Trophoblast cell (in vitro differentiated cells and primary cell): ENCODE results near the gene PDE4D.

Experiments used
- DNase-seq, 2 donors: peaks; one replicate each; pipeline ENCODE4 v3.0.0-alpha.2; 2016
- H2AFZ ChIP-seq: 2 replicates; pipeline ENCODE4 v1.6.1; 2013; ENCODE audit warnings: low read length, moderate library complexity, mild to moderate bottlenecking; ENCODE audit not compliant: insufficient read depth, poor library complexity
- H2AK5ac ChIP-seq: 2 replicates; pipeline ENCODE4 v1.6.1; 2013; ENCODE audit warnings: mild to moderate bottlenecking, low read length
- H2BK120ac ChIP-seq: 2 replicates; pipeline ENCODE4 v1.6.1; 2013; ENCODE audit warnings: low read length, mild to moderate bottlenecking, moderate library complexity; ENCODE audit not compliant: insufficient read depth, poor library complexity
- H2BK12ac ChIP-seq: 2 replicates; pipeline ENCODE4 v1.6.1; 2013; ENCODE audit warnings: mild to moderate bottlenecking, low read length, moderate library complexity
- H2BK5ac ChIP-seq: 2 replicates; pipeline ENCODE4 v1.6.1; 2013; ENCODE audit warnings: low read length, low read depth, moderate library complexity, mild to moderate bottlenecking; ENCODE audit not compliant: poor library complexity
- H3K14ac ChIP-seq: 2 replicates; pipeline ENCODE4 v1.6.1; 2013; ENCODE audit warnings: mild to moderate bottlenecking, low read length
- H3K18ac ChIP-seq: 2 replicates; pipeline ENCODE4 v1.6.1; 2013; ENCODE audit warnings: mild to moderate bottlenecking, low read length
- H3K23ac ChIP-seq: 2 replicates; pipeline ENCODE4 v1.6.1; 2013; ENCODE audit warnings: low read length
- H3K27ac ChIP-seq: 2 replicates; pipeline ENCODE4 v1.5.1; 2013; ENCODE audit warnings: low read depth, mild to moderate bottlenecking, inconsistent platforms, low read length, moderate library complexity
- H3K27me3 ChIP-seq: 2 replicates; pipeline ENCODE4 v1.6.1; 2013; ENCODE audit warnings: inconsistent platforms, mild to moderate bottlenecking, low read length, moderate library complexity; ENCODE audit not compliant: insufficient read depth
- H3K36me3 ChIP-seq, 2 experiments: 1 replicate in 1 of 2; 2 replicates in 1 of 2; pipeline ENCODE4 v1.6.1; 2013; ENCODE audit warnings: low read length in 2 of 2, mild to moderate bottlenecking in 2 of 2, moderate library complexity in 1 of 2; ENCODE audit not compliant: insufficient read depth in 2 of 2, control insufficient read depth in 1 of 2
- H3K4ac ChIP-seq: 2 replicates; pipeline ENCODE4 v1.6.1; 2013; ENCODE audit warnings: low read depth, mild to moderate bottlenecking, low read length, moderate library complexity
- H3K4me1 ChIP-seq, 2 experiments: 1 replicate in 1 of 2; 2 replicates in 1 of 2; pipeline ENCODE4 v1.6.1; 2013; ENCODE audit warnings: low read length in 2 of 2, mild to moderate bottlenecking in 2 of 2, moderate library complexity in 1 of 2; ENCODE audit not compliant: insufficient read depth in 2 of 2, control insufficient read depth in 1 of 2
- H3K4me2 ChIP-seq: 2 replicates; pipeline ENCODE4 v1.6.1; 2013; ENCODE audit warnings: inconsistent platforms, mild to moderate bottlenecking, low read length, moderate library complexity
- H3K4me3 ChIP-seq: 2 replicates; pipeline ENCODE4 v1.5.1; 2013; ENCODE audit warnings: mild to moderate bottlenecking, low read depth, low read length, inconsistent platforms
- H3K79me1 ChIP-seq: one replicate; pipeline ENCODE4 v1.6.1; 2013; ENCODE audit warnings: low read length
- H3K79me2 ChIP-seq: 2 replicates; pipeline ENCODE4 v1.6.1; 2013; ENCODE audit warnings: low read length, mild to moderate bottlenecking; ENCODE audit not compliant: control insufficient read depth, insufficient read depth, poor library complexity
- H3K9ac ChIP-seq: 2 replicates; pipeline ENCODE4 v1.6.1; 2013; ENCODE audit warnings: mild to moderate bottlenecking, low read length
- H3K9me3 ChIP-seq: 2 replicates; pipeline ENCODE4 v1.6.1; 2013; ENCODE audit warnings: low read depth, mild to moderate bottlenecking, control low read depth, inconsistent platforms, low read length; ENCODE audit not compliant: insufficient read depth
- H4K12ac ChIP-seq: 2 replicates; pipeline ENCODE4 v1.6.1; 2013; ENCODE audit warnings: low read depth, mild to moderate bottlenecking, low read length, moderate library complexity
- H4K8ac ChIP-seq: 2 replicates; pipeline ENCODE4 v1.6.1; 2013; ENCODE audit warnings: low read depth, mild to moderate bottlenecking, low read length, moderate library complexity
- H4K91ac ChIP-seq: one replicate; pipeline ENCODE4 v1.6.1; 2013; ENCODE audit warnings: low read depth, mild to moderate bottlenecking, low read length, moderate library complexity
- WGBS: extraction: QIAGEN DNeasy Blood & Tissue Kit; methylation state at CpG from one replicate; pipeline ENCODE4 v1.1.7; 2013; ENCODE audit warnings: missing lambda C conversion rate; ENCODE audit not compliant: insufficient read length, insufficient coverage; ENCODE audit errors: extremely low coverage; 5-methylcytosine and 5-hydroxymethylcytosine counted together

PDE4D gene

DNA sequence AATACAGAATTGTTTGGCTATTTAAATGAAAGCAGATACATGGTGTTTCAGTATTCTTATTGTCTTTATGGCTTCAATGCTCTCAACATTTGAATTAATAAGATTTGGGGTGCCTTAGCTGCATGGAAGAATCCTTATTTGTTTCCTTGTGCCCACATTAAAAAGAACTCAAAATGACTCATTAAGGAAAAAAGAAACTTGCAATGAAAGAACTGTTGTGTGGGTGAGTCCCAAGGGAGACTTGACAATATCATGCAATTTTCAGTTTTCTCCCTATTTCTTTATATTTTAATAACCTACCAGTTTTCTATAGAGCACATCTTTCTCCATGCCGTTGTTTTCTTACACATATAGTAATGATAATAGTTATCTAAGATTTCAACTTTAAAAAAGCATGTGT, 404.0 kb downstream of the PDE4D start:
- no peaks in the 10 kb centered on the region for H3K27me3 ChIP-seq
- no peak overlapping the region for H3K4me3 ChIP-seq
- no peak overlapping the region for H2AK5ac ChIP-seq
- no peak overlapping the region for H3K4me2 ChIP-seq
- no peaks in the 10 kb centered on the region for H3K9me3 ChIP-seq
- no peaks in the 10 kb centered on the region for H3K79me2 ChIP-seq
- no peak overlapping the region for H2BK120ac ChIP-seq
- no peak overlapping the region for H3K4ac ChIP-seq
- H4K12ac ChIP-seq: no peak overlapping the region
- no peak overlapping the region for H3K18ac ChIP-seq
- H3K23ac ChIP-seq: no peak overlapping the region
- no CpG with 5 or more reads among the region's 1 CpG for WGBS
- no peak overlapping the region for H2BK5ac ChIP-seq
- H4K91ac ChIP-seq: no peak overlapping the region
- H4K8ac ChIP-seq: no peak overlapping the region
- no peak overlapping the region for H3K27ac ChIP-seq
- H3K36me3 ChIP-seq: no peaks in the 10 kb centered on the region
- no peak overlapping the region for H2AFZ ChIP-seq
- no peak overlapping the region for H3K14ac ChIP-seq
- no peak overlapping the region for H2BK12ac ChIP-seq
- DNase-seq: no peak
- peaks cover 2% of the 10 kb centered on the region for H3K79me1 ChIP-seq
- no peak overlapping the region for H3K9ac ChIP-seq
- peaks cover 0 to 4% of the 10 kb centered on the region in 2 experiments for H3K4me1 ChIP-seq

DNA sequence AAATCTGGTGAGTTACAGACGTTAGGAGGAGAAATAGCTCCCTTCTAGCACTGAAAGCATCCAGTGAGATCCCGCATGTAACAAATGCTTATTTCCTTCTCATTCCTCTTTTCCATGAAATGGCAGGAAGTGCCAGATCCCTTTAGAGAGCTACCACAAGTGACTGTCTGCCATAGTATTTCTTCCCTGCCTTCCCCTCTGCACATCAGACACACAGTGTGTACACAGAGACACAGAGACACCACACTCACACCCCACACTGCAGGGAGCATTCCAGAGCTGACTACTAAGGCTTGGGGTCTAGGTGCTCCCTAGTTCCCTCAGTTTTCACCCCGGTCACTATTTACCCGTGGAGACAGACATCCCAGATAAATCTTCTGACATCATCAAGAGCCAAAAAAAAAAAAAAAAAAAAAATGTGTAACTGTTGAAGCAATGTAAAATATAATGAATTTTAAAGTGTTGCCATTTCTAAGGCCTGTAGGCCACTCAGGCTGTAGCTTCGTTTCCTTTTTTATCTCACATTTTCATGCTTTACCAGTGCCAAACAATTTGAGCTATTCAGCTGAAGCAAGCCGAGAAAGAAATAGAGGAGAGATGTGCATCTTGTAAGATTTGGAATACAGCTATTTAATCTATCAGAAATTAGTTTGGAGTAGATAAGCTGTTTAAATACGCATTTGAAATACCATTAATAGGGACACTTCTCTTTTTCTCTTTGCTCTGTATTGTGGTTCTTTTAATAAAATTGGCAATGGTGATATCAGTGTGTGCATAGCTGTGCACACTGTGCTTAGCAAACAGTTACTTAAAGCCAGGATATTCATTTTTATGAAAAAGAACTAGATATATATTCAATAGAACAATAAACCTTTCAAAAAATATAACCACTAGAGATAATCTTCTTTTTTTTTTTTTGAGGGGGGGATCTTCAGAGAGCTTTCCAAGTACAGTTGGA, 405.5 kb downstream of the PDE4D start:
- no peaks in the 10 kb centered on the region for H3K79me2 ChIP-seq
- H2BK120ac ChIP-seq: no peak overlapping the region
- H2AK5ac ChIP-seq: no peak overlapping the region
- peaks cover 4% of the 10 kb centered on the region for H3K79me1 ChIP-seq
- H2BK12ac ChIP-seq: no peak overlapping the region
- no CpG with 5 or more reads among the region's 7 CpGs for WGBS
- no peak overlapping the region for H4K8ac ChIP-seq
- no peak overlapping the region for H2AFZ ChIP-seq
- no peak overlapping the region for H4K12ac ChIP-seq
- no peaks in the 10 kb centered on the region for H3K9me3 ChIP-seq
- H3K4me3 ChIP-seq: no peak overlapping the region
- H3K4me1 ChIP-seq: peaks cover 3 to 7% of the 10 kb centered on the region in 2 experiments
- no peak overlapping the region for H4K91ac ChIP-seq
- no peak overlapping the region for H3K27ac ChIP-seq
- no peak overlapping the region for H3K18ac ChIP-seq
- H3K27me3 ChIP-seq: no peaks in the 10 kb centered on the region
- peak in 1 of 2 donors; percentile 26 for DNase-seq
- no peak overlapping the region for H3K9ac ChIP-seq
- H3K23ac ChIP-seq: no peak overlapping the region
- H3K4me2 ChIP-seq: no peak overlapping the region
- no peaks in the 10 kb centered on the region for H3K36me3 ChIP-seq
- H3K14ac ChIP-seq: peak overlapping the region; percentile 4
- no peak overlapping the region for H3K4ac ChIP-seq
- peak overlapping the region; percentile 2 for H2BK5ac ChIP-seq

- Histone ChIP-seq H3K4me1 (peaks cover 3 to 7% of the 10 kb centered on the region in 2 experiments), H3K14ac (no peak overlapping the region), H3K27ac (peak overlapping the region; percentile 48), H3K9me3 (no peaks in the 10 kb centered on the region), H2BK12ac (no peak overlapping the region), H2BK120ac (no peak overlapping the region), H3K79me1 (peaks cover 7% of the 10 kb centered on the region), H4K91ac (no peak overlapping the region), H3K4me3 (no peak overlapping the region), H3K4ac (no peak overlapping the region), H3K4me2 (no peak overlapping the region), H3K36me3 (no peaks in the 10 kb centered on the region), H4K8ac (no peak overlapping the region), H3K18ac (no peak overlapping the region), H3K79me2 (no peaks in the 10 kb centered on the region), H3K9ac (no peak overlapping the region), H3K27me3 (no peaks in the 10 kb centered on the region), H2AK5ac (no peak overlapping the region), H3K23ac (no peak overlapping the region), H4K12ac (no peak overlapping the region), H2AFZ (no peak overlapping the region), H2BK5ac (no peak overlapping the region)
- peak in 1 of 2 donors; percentile 61 for DNase-seq
- no CpG with 5 or more reads among the region's 5 CpGs for WGBS
Observed at GRCh38 chr5:59487068-59487686, 406.3 kb downstream of the PDE4D start.

- Histone ChIP-seq H4K91ac (no peak overlapping the region), H2BK120ac (no peak overlapping the region)
- WGBS: no CpG with 5 or more reads among the region's 2 CpGs
Observed at GRCh38 chr5:59486508-59486907, 407.0 kb downstream of the PDE4D start.

More at GRCh38 chr5:59486508-59486907, 407.0 kb downstream of the PDE4D start:
- H3K79me1 ChIP-seq: peaks cover 7% of the 10 kb centered on the region
- no peak overlapping the region for H3K9ac ChIP-seq
- H3K18ac ChIP-seq: no peak overlapping the region
- H2AFZ ChIP-seq: no peak overlapping the region
- no peaks in the 10 kb centered on the region for H3K27me3 ChIP-seq
- H3K4me2 ChIP-seq: no peak overlapping the region
- no peak overlapping the region for H2AK5ac ChIP-seq
- H2BK5ac ChIP-seq: no peak overlapping the region
- no peak overlapping the region for H2BK12ac ChIP-seq
- no peak overlapping the region for H3K4ac ChIP-seq
- peaks cover 3 to 7% of the 10 kb centered on the region in 2 experiments for H3K4me1 ChIP-seq
- H3K79me2 ChIP-seq: no peaks in the 10 kb centered on the region
- no peak overlapping the region for H4K8ac ChIP-seq
- no peak overlapping the region for H3K4me3 ChIP-seq
- no peak overlapping the region for H3K27ac ChIP-seq
- no peak for DNase-seq
- H3K9me3 ChIP-seq: no peaks in the 10 kb centered on the region
- H4K12ac ChIP-seq: no peak overlapping the region
- H3K14ac ChIP-seq: no peak overlapping the region
- H3K23ac ChIP-seq: no peak overlapping the region
- no peaks in the 10 kb centered on the region for H3K36me3 ChIP-seq
